Esophagus squamous epithelium (tissue), 5 donors: ENCODE data around the gene PCSK6. TPM values are rescaled to one million over a fixed set of nuclear protein-coding genes. Genes with fewer than 3 reads are reported as not detected.

Source experiments
- DNase-seq: peaks from one replicate; lab custom pipeline; 2025; lab: John Stamatoyannopoulos, UW
- H3K27ac ChIP-seq, 4 donors: fragments of 200-600 bp; sonication (generic); one replicate each; pipeline ENCODE4 v1.5.1; 2016 to 2019; ENCODE audit warnings: mild to moderate bottlenecking in 1 of 4
- H3K27me3 ChIP-seq, 4 donors: fragments of 200-600 bp; sonication (generic); 1 replicate in 3 of 4; 2 replicates in 1 of 4; pipeline versions ENCODE4 v1.5.1 to v1.6.0; 2017 to 2021; ENCODE audit warnings: antibody characterized with exemption in 1 of 4
- H3K36me3 ChIP-seq, 3 donors: fragments of 200-600 bp; sonication (generic); one replicate each; pipeline ENCODE4 v1.5.1; 2016 to 2019
- H3K4me1 ChIP-seq, 3 donors: fragments of 200-600 bp; sonication (generic); one replicate each; pipeline ENCODE4 v1.5.1; 2017 to 2019
- H3K4me3 ChIP-seq, 4 donors: fragments of 200-600 bp; sonication (generic); 1 replicate in 3 of 4; 2 replicates in 1 of 4; pipeline ENCODE4 v1.5.1; 2016 to 2019; ENCODE audit warnings: mild to moderate bottlenecking in 2 of 4, moderate library complexity in 1 of 4
- H3K9me3 ChIP-seq, 3 donors: fragments of 200-600 bp; sonication (generic); one replicate each; pipeline ENCODE4 v1.5.1; 2016 to 2019
- POLR2A ChIP-seq, 4 donors: fragments of 450-650 bp; IDR thresholded peaks; one replicate each; pipeline ENCODE4 v1.6.1; 2017; ENCODE audit warnings: antibody characterized with exemption in 4 of 4, mild to moderate bottlenecking in 4 of 4, moderate library complexity in 3 of 4
- WGBS, 2 donors: methylation state at CpG; one replicate each; pipeline ENCODE4 v1.1.5; 2018; 5-methylcytosine and 5-hydroxymethylcytosine counted together
- intact Hi-C: fragments of 100-400 bp; cut with DNase I; formaldehyde crosslinking; loops from one replicate; pipeline ENCODE4 v1.15.0; 2022
- total RNA-seq, 4 donors: library from RNA; depleted of rRNA; stranded (reverse); fragments of >200 nt; gene quantifications; one replicate each; pipeline ENCODE4 v1.1.0, GENCODE V29; 2016
- TF ChIP-seq, protein P1 (sequence below), 6 experiments: fragments of 450-650 bp in 4 of 6; fragments of 200-600 bp in 2 of 6; sonication (generic) in 2 of 6; IDR thresholded peaks; one replicate each; pipeline ENCODE4 v1.5.1; 2016 to 2019; ENCODE audit warnings: antibody characterized with exemption in 6 of 6, mild to moderate bottlenecking in 4 of 6, moderate library complexity in 4 of 6
- donor health status: DM: yes; HTN: yes; CAD: no.

Gene PCSK6
- total RNA-seq, 4 donors from 2014 or later = 5.1 to 13.8 (median 9.2) TPM

- Histone ChIP-seq H3K4me1 (no peaks in the 10 kb centered on the region), H3K9me3 (no peaks in the 10 kb centered on the region), H3K4me3 (no peak overlapping the region), H3K27me3 (peaks cover 0 to 32% (median 0%) of the 10 kb centered on the region in 4 donors), H3K27ac (no peak overlapping the region), H3K36me3 (no peaks in the 10 kb centered on the region)
- no peak for DNase-seq
- intact Hi-C loops = no loop called here
- TF ChIP-seq, protein P1, sequence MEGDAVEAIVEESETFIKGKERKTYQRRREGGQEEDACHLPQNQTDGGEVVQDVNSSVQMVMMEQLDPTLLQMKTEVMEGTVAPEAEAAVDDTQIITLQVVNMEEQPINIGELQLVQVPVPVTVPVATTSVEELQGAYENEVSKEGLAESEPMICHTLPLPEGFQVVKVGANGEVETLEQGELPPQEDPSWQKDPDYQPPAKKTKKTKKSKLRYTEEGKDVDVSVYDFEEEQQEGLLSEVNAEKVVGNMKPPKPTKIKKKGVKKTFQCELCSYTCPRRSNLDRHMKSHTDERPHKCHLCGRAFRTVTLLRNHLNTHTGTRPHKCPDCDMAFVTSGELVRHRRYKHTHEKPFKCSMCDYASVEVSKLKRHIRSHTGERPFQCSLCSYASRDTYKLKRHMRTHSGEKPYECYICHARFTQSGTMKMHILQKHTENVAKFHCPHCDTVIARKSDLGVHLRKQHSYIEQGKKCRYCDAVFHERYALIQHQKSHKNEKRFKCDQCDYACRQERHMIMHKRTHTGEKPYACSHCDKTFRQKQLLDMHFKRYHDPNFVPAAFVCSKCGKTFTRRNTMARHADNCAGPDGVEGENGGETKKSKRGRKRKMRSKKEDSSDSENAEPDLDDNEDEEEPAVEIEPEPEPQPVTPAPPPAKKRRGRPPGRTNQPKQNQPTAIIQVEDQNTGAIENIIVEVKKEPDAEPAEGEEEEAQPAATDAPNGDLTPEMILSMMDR (IDR thresholded peaks at IDR 0.05) = no peak
- no peak for TF ChIP-seq POLR2A (IDR thresholded peaks at IDR 0.05)
- 90 to 97% methylated on average over 8 of the region's 8 CpGs for WGBS, 2 donors
Measured at GRCh38 chr15:101326026-101326315, 163.5 kb downstream of the PCSK6 start.

GRCh38 chr15:101325263-101326025, 164.1 kb downstream of the PCSK6 start:
- H3K27me3 ChIP-seq = peaks cover 0 to 33% (median 0%) of the 10 kb centered on the region in 4 donors
- H3K4me1 ChIP-seq = no peaks in the 10 kb centered on the region
- WGBS, 2 donors = 74 to 87% methylated on average over 6 to 8 of the region's 19 CpGs
- no peak for TF ChIP-seq POLR2A (IDR thresholded peaks at IDR 0.05)
- TF ChIP-seq, protein P1 (IDR thresholded peaks at IDR 0.05) = no peak
- H3K4me3 ChIP-seq = no peak overlapping the region
- H3K36me3 ChIP-seq = no peaks in the 10 kb centered on the region
- H3K27ac ChIP-seq = no peak overlapping the region
- intact Hi-C loops = no loop called here
- no peak for DNase-seq
- no peaks in the 10 kb centered on the region for H3K9me3 ChIP-seq

- Histone ChIP-seq H3K36me3 (no peaks in the 10 kb centered on the region), H3K4me1 (no peaks in the 10 kb centered on the region), H3K9me3 (no peaks in the 10 kb centered on the region), H3K27me3 (peaks cover 0 to 38% (median 0%) of the 10 kb centered on the region in 4 donors), H3K27ac (no peak overlapping the region), H3K4me3 (no peak overlapping the region)
- intact Hi-C loops = no loop called here
- WGBS, 2 donors = 57 to 67% methylated on average over 5 to 6 of the region's 13 CpGs
- TF ChIP-seq POLR2A (IDR thresholded peaks at IDR 0.05) = no peak
- TF ChIP-seq, protein P1 (IDR thresholded peaks at IDR 0.05) = no peak
- DNase-seq = no peak
Measured at GRCh38 chr15:101324524-101325177, 164.9 kb downstream of the PCSK6 start.

DNA sequence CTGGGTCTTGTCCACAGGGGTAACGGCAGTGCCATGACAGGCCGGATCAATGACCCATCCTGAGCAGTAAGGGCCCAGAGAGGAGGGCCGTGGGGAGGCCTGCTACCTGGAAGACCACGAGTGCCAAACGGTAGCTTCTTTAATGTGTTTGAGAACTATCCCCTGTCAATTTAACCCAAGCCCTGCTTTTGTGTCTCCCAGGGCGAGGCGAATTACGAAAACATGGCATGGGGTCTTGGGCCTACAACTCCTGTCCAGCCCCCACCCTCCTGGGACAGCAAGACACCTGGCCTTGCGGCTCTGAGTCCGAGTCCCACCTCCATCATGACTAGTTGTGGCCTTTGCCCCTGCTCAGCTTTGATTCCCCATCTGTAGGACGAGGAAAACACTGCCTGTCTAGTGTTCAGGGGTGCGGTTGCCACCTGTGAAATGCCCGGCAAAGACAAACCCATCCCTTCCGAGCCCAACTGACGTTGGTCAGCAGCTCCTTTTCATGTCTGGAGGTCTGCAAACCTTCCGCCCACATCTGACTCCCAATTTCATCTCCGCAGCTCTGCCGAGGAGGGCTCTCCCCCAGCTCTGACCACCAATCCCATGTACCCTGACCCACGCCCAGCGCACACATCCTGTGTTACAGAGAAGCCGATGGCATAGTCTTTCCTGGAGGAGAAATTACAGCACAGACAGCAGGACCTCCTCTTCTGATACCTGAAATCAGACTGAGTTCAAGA, 165.5 kb downstream of the PCSK6 start:
- Histone ChIP-seq H3K4me1 (no peaks in the 10 kb centered on the region), H3K27ac (no peak overlapping the region), H3K9me3 (no peaks in the 10 kb centered on the region), H3K4me3 (no peak overlapping the region), H3K36me3 (no peaks in the 10 kb centered on the region), H3K27me3 (peaks cover 0 to 43% (median 0%) of the 10 kb centered on the region in 4 donors)
- WGBS, 2 donors = 85 to 87% methylated on average over 19 to 20 of the region's 21 CpGs
- TF ChIP-seq, protein P1 (IDR thresholded peaks at IDR 0.05) = no peak
- no peak for TF ChIP-seq POLR2A (IDR thresholded peaks at IDR 0.05)
- DNase-seq = no peak
- intact Hi-C loops = no loop called here
